Measurements from ENCODE around the gene TUBB6. TPM values are rescaled to one million over a fixed set of nuclear protein-coding genes. Genes with fewer than 3 reads are reported as not detected.

Gene TUBB6
- total and polyA plus RNA-seq, 10 of the 15 experiments (the other 5 are each of a cell fraction or from before 2014, with no cell fraction given), result 27.4 to 262 (median 82.5) TPM

GRCh38 chr18:12347895-12348294, 39.9 kb downstream of the TUBB6 start (continued):
- TF ChIP-seq EP300 (IDR thresholded peaks at IDR 0.05; ENCODE audit: borderline replicate concordance in 1 of 2, control insufficient read depth in 1 of 2, low read depth in 2 of 2, low read length in 2 of 2), result no peak
- TF ChIP-seq ZNF207 (IDR thresholded peaks at IDR 0.05; ENCODE audit: borderline replicate concordance), result no peak
- TF ChIP-seq CREM (IDR thresholded peaks at IDR 0.05; ENCODE audit: low read depth), result no peak
- no peak for TF ChIP-seq JUNB (IDR thresholded peaks at IDR 0.05)
- no peak for TF ChIP-seq BRCA1 (IDR thresholded peaks at IDR 0.05; ENCODE audit: low read depth, low read length)
- TF ChIP-seq SP1 (IDR thresholded peaks at IDR 0.05; ENCODE audit: low read depth, low read length), result no peak

GRCh38 chr18:12352188-12352587, 44.1 kb downstream of the TUBB6 start:
- no peak overlapping the region for H3K9ac ChIP-seq (ENCODE audit: control insufficient read depth, insufficient read depth, low read length)
- CTCF ChIA-PET, result interaction anchor here (2.7 kb wide), 1 partner anchor 24 kb away, joined by 8 read pairs; no protein-coding TSS in a partner anchor
- no peaks in the 10 kb centered on the region for H3K9me3 ChIP-seq (replicated peaks; ENCODE audit: control insufficient read depth, insufficient read depth, low read length)
- no peaks in the 10 kb centered on the region for H4K20me1 ChIP-seq (ENCODE audit: control insufficient read depth, insufficient read depth)
- TF ChIP-seq BCL3 (IDR thresholded peaks at IDR 0.05; ENCODE audit: borderline replicate concordance, insufficient read depth, low read depth, low read length, poor library complexity, severe bottlenecking) (no peak), MTA2 (IDR thresholded peaks at IDR 0.05; ENCODE audit: low read depth) (no peak), POLR2AphosphoS5 (IDR thresholded peaks at IDR 0.05; ENCODE audit: low read length) (no peak)
- H3K4me1 ChIP-seq (ENCODE audit: control insufficient read depth, insufficient read depth, low read length), result no peaks in the 10 kb centered on the region
- H3K27me3 ChIP-seq (replicated peaks in 1 of 2; ENCODE audit: control insufficient read depth in 2 of 2, insufficient read depth in 2 of 2, low read length in 1 of 2), result no peaks in the 10 kb centered on the region
- H3K79me2 ChIP-seq (ENCODE audit: control insufficient read depth, insufficient read depth, low read length), result no peaks in the 10 kb centered on the region
- no peak for ATAC-seq
- intact Hi-C loops (cut with micrococcal nuclease; ENCODE audit: unreplicated experiment) (no loop called here), in situ Hi-C loops (cut with MboI) (no loop called here)
- no peak overlapping the region for H2AFZ ChIP-seq (ENCODE audit: control insufficient read depth, low read depth, low read length)
- SMC1A ChIA-PET (ENCODE audit: uncharacterized antibody, unreplicated experiment), result interaction anchor here (1.4 kb wide), 1 partner anchor 34 kb away, joined by 5 read pairs; no protein-coding TSS in a partner anchor
- RAD21 ChIA-PET (ENCODE audit: unreplicated experiment), result no interaction called here
- H3K27ac ChIP-seq (ENCODE audit: control insufficient read depth, insufficient read depth), result no peak overlapping the region
- H3K4me3 ChIP-seq, result no peak overlapping the region
- no peak for FAIRE-seq
- H3K4me2 ChIP-seq (ENCODE audit: control insufficient read depth, insufficient read depth), result no peak overlapping the region
- POLR2A ChIA-PET, result no interaction called here
- no TSS peak for BruUV-seq (replicated peaks)
- WGBS (ENCODE audit: insufficient coverage, insufficient replicate concordance, low lambda C conversion rate, missing lambda C conversion rate), result 100% methylated on average over 5 of the region's 5 CpGs
- DNase-seq (ENCODE audit: low read depth, low spot score), result no peak
- peaks cover 20 to 36% of the 10 kb centered on the region in 2 experiments for H3K36me3 ChIP-seq (ENCODE audit: control insufficient read depth in 2 of 2, insufficient read depth in 2 of 2, low read length in 1 of 2)
